Heart right ventricle (tissue), 16 donors: ENCODE data around the gene HEMK1. TPM values are rescaled to one million over a fixed set of nuclear protein-coding genes. Genes with fewer than 3 reads are reported as not detected.

Source experiments
- ATAC-seq, 8 donors: fragments of 200-7000 bp; cut with Tn5 transposase; one replicate each; pipeline ENCODE4 v1.9.1; 2020; ENCODE audit warnings: mild to moderate bottlenecking in 8 of 8, moderate library complexity in 8 of 8, moderate number of reproducible peaks in 1 of 8
- DNase-seq, 2 donors: peaks; one replicate each; pipeline ENCODE4 v3.0.0-alpha.2; 2020
- H3K27ac ChIP-seq, 10 donors: fragments of 200-600 bp; sonication (generic) in 2 of 10; one replicate each; pipeline versions ENCODE4 v1.5.0 to v1.8.0; 2020 to 2022; ENCODE audit warnings: mild to moderate bottlenecking in 3 of 10
- H3K27me3 ChIP-seq, 7 donors: fragments of 200-600 bp; one replicate each; pipeline ENCODE4 v1.8.0; 2021 to 2022; ENCODE audit warnings: mild to moderate bottlenecking in 2 of 7
- H3K36me3 ChIP-seq, 9 donors: fragments of 200-600 bp; sonication (generic) in 1 of 9; one replicate each; pipeline versions ENCODE4 v1.5.0 to v1.8.0; 2020 to 2022; ENCODE audit warnings: mild to moderate bottlenecking in 2 of 9
- H3K4me1 ChIP-seq, 9 donors: fragments of 200-600 bp; sonication (generic) in 1 of 9; one replicate each; pipeline versions ENCODE4 v1.5.0 to v1.8.0; 2020 to 2022; ENCODE audit warnings: mild to moderate bottlenecking in 4 of 9
- H3K4me3 ChIP-seq, 10 donors: fragments of 200-600 bp; sonication (generic) in 2 of 10; one replicate each; pipeline versions ENCODE4 v1.5.0 to v1.8.0; 2020 to 2022; ENCODE audit warnings: mild to moderate bottlenecking in 7 of 10, moderate library complexity in 2 of 10
- H3K9me3 ChIP-seq, 11 donors: fragments of 200-600 bp in 10 of 11; sonication (generic) in 2 of 11; one replicate each; pipeline versions ENCODE4 v1.5.0 to v1.8.0; 2013 to 2022; ENCODE audit warnings: mild to moderate bottlenecking in 2 of 11, control low read depth in 1 of 11, moderate library complexity in 1 of 11
- CTCF ChIP-seq, 9 donors: fragments of 200-600 bp; sonication (generic) in 2 of 9; IDR thresholded peaks; one replicate each; pipeline versions ENCODE4 v1.5.0 to v1.8.0; 2021 to 2022; ENCODE audit warnings: antibody characterized with exemption in 9 of 9, mild to moderate bottlenecking in 5 of 9, moderate library complexity in 1 of 9
- WGBS, 2 donors: extraction: QIAGEN DNeasy Blood & Tissue Kit; methylation state at CpG; one replicate each; pipeline ENCODE4 v1.1.7; 2013; ENCODE audit warnings: inconsistent platforms in 1 of 2; 5-methylcytosine and 5-hydroxymethylcytosine counted together
- intact Hi-C, 10 donors: fragments of 100-400 bp; cut with DNase I; formaldehyde crosslinking; loops; one replicate each; pipeline versions ENCODE4 v1.11.1 to v1.14.2; 2022
- long read RNA-seq, 3 donors: library from polyadenylated mRNA; unstranded; transcript quantifications; one replicate each; pipeline ENCODE4 v2.0.0, GENCODE V29; 2020 to 2021
- polyA plus RNA-seq, 2 donors: library from polyadenylated mRNA; stranded (reverse); fragments of 200-250 nt; gene quantifications; one replicate each; pipeline ENCODE4 v1.2.3, GENCODE V29; 2013
- total RNA-seq, 10 donors: library from RNA; stranded (reverse); fragmentation: NEBNext Ultra II Directional in 3 of 10; extraction: Animal tissue kit (Norgen Biotek cat#: 25700) in 3 of 10; gene quantifications; one replicate each; pipeline versions ENCODE4 v1.2.1 to v1.2.4, GENCODE V29; 2021 to 2023
- donor health status: Arrhythmogenic right ventricular cardiomyopathy.
- donor health status: ischemic (EF 13 %, LVEDD 7.1; RV severe dilation, severe dysfunction).
- donor health status: healthy with polysubstance abuse.
- donor health status: DM: no; HTN: yes; CAD: no.
- donor health status: DM: no; HTN: no; CAD: no.
- donor health status: ischemic (EF 25% LVEDD 6.9; RV normal size, moderate dysfunction).
- donor health status: ischemic (EF 25% LVEDD 5.7; RV mildly dilated, moderate dysfunction).
- donor health status: healthy.
- donor health status: DM: yes; HTN: yes; CAD: no.
- donor health status: Ischemic cardiomyopathy.
- donor health status: ischemic (EF 35%, LVEDD 5.7; RV mildly dilated, moderate dysfunction).
- donor health status: nonischemic (EF 11% LVEDD 7.7; RV severe dilation, severe dysfunction).
- donor health status: DM: yes; HTN: yes; CAD: no.
- donor health status: PGD.
- donor health status: ischemic (EF 29% LVEDD 5.4; RV normal size, mild dysfunction).
- donor health status: nonischemic (EF 23%, LVEDD 6.1; RV moderate dilation, normal function).

Gene HEMK1
- total RNA-seq (10 to 100 TPM; 10.6 to 19.0 (median 14.8) TPM), polyA plus RNA-seq (10 to 100 TPM; 13.5 to 17.7 TPM)
- long read RNA-seq, donor 1, full-length matches to known transcripts = 16 of 27 reads
- long read RNA-seq, donor 1, partial matches to known transcripts = 3 of 27 reads
- long read RNA-seq, donor 1, other reads (novel, unspliced or antisense) = 8 of 27 reads
- long read RNA-seq, donor 2, full-length matches to known transcripts = 18 of 24 reads
- long read RNA-seq, donor 2, partial matches to known transcripts = 3 of 24 reads
- long read RNA-seq, donor 2, other reads (novel, unspliced or antisense) = 3 of 24 reads
- long read RNA-seq, donor 3, full-length matches to known transcripts = 31 of 47 reads
- long read RNA-seq, donor 3, partial matches to known transcripts = 4 of 47 reads
- long read RNA-seq, donor 3, other reads (novel, unspliced or antisense) = 12 of 47 reads

GRCh38 chr3:50568947-50569749 is at the start of gene HEMK1:
Gene HEMK1, plus strand, starts transcription at chr3:50569522. Its CDS starts 1,583 bp downstream, at chr3:50571105.
- peak; percentile 85 to 95 (median 90) for ATAC-seq
- 0 to 1% methylated on average over 55 of the region's 55 CpGs for WGBS, 2 donors
- intact Hi-C loops = loop anchor here in 1 of 10 donors (1.0 kb wide), 1 partner anchor 15 kb away; no protein-coding TSS in a partner anchor
- peaks cover 11 to 69% (median 47%) of the 10 kb centered on the region in 9 donors for H3K4me1 ChIP-seq
- H3K4me3 ChIP-seq = peak within 1 kb of the TSS; percentile 35 to 92 (median 78)
- H3K27me3 ChIP-seq = no peaks in the 10 kb centered on the region
- peak; percentile 98 to 99 for DNase-seq
- peak within 1 kb of the TSS; percentile 85 to 95 (median 92) for H3K27ac ChIP-seq
- no peaks in the 10 kb centered on the region for H3K9me3 ChIP-seq
- peaks cover 0 to 38% (median 0%) of the 10 kb centered on the region in 9 donors for H3K36me3 ChIP-seq
- TF ChIP-seq CTCF (IDR thresholded peaks at IDR 0.05) = no peak

- H3K9me3 ChIP-seq = no peaks in the 10 kb centered on the region
- no peaks in the 10 kb centered on the region for H3K36me3 ChIP-seq
- intact Hi-C loops = no loop called here
- no peak for TF ChIP-seq CTCF (IDR thresholded peaks at IDR 0.05)
- ATAC-seq (no peak), DNase-seq (no peak)
- H3K27ac ChIP-seq = no peak overlapping the region
- H3K4me3 ChIP-seq = no peak overlapping the region
- H3K27me3 ChIP-seq = peaks cover 0 to 3% (median 0%) of the 10 kb centered on the region in 7 donors
- 51 to 57% methylated on average over 3 of the region's 3 CpGs for whole genome bisulfite sequencing, 2 donors
- peaks cover 10 to 25% (median 12%) of the 10 kb centered on the region in 9 donors for H3K4me1 ChIP-seq
Measured at GRCh38 chr3:50520849-50521248, 48.5 kb upstream of the HEMK1 start.

GRCh38 chr3:50521572-50521971 is 47.8 kb upstream of the HEMK1 start:
- ATAC-seq (no peak), DNase-seq (no peak)
- Histone ChIP-seq H3K4me3 (no peak overlapping the region), H3K27me3 (peaks cover 0 to 3% (median 0%) of the 10 kb centered on the region in 7 donors), H3K4me1 (peaks cover 3 to 18% (median 5%) of the 10 kb centered on the region in 9 donors), H3K9me3 (no peaks in the 10 kb centered on the region), H3K36me3 (no peaks in the 10 kb centered on the region), H3K27ac (no peak overlapping the region)
- WGBS, 2 donors = 68 to 72% methylated on average over 5 of the region's 5 CpGs
- no peak for TF ChIP-seq CTCF (IDR thresholded peaks at IDR 0.05)
- intact Hi-C loops = no loop called here

- Histone ChIP-seq H3K27ac (no peak overlapping the region), H3K4me3 (no peak overlapping the region), H3K4me1 (peaks cover 0 to 6% (median 0%) of the 10 kb centered on the region in 9 donors), H3K36me3 (no peaks in the 10 kb centered on the region), H3K27me3 (peaks cover 0 to 3% (median 0%) of the 10 kb centered on the region in 7 donors), H3K9me3 (no peaks in the 10 kb centered on the region)
- intact Hi-C loops = no loop called here
- no peak for DNase-seq
- ATAC-seq = no peak
- WGBS, 2 donors = 67 to 70% methylated on average over 9 of the region's 9 CpGs
- TF ChIP-seq CTCF (IDR thresholded peaks at IDR 0.05) = no peak
Measured at GRCh38 chr3:50523279-50523811, 46.0 kb upstream of the HEMK1 start.
